Glomerular visceral epithelial cell (primary cell): ENCODE results near the gene KDM6A.
A peak's percentile ranks its signal among the peaks of the same experiment; 100 is the strongest.
"Not testable (repeated sequence)": the region's sequence is repeated elsewhere in the genome, so short reads cannot be mapped to it uniquely, and the experiment has no call there.

Source experiments
- DNase-seq: peaks from one replicate; pipeline ENCODE4 v3.0.0-alpha.2; 2016; ENCODE audit errors: extremely low spot score

Gene KDM6A

DNA sequence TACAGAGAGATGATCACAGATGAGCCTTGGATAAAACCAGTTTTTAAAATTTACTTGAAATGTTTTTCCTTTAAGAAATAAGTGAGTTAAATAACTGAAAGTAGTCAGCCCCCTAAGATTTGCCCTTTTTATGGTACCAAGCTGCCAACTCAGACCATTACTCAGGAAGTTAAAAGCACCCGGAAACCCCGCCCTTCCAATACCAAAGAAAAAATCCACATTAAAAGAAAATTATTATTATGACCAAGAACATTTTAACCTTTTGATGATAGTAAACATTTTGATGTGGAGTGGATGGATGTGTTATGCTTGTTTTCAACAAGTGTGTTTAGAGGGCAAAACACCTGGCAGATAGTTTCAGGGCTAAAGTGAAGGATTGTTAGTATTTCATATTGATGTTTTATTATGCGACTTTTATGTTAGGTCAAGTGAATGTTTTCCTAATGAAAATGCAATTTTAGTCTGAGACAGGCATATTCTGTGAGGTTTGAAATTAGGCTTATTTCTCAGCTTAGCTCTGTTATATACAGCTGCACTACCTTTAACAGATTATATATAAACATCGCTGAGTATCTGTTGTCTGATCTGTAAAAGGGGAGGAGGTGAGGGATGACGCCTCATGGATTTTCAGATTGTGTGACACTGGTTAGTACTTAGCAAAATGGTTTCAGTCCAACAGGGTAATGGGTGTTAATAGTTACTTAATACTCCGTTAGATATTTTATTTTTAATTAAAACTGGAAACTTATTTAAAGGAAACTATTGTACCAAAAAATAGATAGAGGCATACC is 89.0 kb downstream of the KDM6A start:
- no peak for DNase-seq

GRCh38 chrX:44962944-44963343 is 90.0 kb downstream of the KDM6A start:
- no peak for DNase-seq

DNA sequence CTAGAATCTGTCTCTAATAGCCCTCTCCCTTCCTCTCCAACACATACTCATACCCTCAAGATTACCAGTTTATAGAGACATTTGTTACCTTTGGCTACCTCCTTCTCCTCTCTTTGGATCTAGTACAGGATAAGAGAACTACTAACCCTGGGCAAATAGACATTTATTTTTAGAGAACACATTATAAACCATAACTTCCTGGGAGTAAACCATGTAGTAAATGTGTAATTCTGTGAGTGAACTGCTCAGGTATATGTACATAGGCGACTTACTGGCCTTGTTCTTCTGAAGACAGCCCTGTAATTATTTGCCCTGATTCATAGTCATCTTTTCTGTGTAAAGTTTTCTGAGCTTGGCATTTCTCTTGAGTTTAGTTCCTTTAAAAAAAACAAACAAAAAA is 94.2 kb downstream of the KDM6A start:
- DNase-seq: no peak

DNA sequence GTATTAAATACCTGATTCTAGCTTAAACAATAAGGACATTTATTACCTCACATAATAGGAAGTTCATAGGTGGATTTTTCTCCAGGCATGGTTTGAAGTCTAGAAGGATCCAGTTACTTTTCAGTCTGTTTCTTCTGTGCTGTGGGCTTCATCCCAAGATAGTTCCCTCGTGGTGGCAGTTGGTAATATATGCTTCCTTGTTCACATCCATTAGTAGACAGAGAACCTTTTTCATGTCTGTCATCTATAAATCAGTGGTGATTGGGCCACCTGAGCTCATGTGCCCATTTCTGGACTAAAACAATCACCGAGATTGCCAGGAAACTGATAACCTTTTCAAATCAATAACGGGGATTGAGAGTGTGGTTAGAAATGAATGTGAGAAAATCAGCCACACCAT is 97.7 kb downstream of the KDM6A start:
- no peak for DNase-seq

DNA sequence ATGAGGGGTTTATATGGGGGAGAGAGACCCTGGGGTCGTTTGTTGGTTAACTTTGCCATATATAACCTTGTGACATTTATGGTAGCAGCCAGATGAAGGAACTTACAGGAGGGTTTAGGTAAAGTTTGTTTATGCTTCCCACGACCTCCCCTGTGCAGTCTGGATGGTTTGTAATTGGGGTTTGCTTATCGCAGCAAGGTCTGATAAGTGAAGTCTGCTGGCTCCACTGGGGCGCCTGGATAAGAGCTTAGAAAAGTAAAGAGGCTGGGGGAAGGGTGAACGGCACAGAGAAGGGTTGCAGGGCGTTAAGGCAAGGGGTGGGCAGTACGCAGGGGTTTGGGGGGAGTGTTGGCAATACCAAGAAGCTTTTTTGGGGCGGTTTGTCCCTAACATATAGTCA is 98.7 kb downstream of the KDM6A start:
- no peak for DNase-seq

DNA sequence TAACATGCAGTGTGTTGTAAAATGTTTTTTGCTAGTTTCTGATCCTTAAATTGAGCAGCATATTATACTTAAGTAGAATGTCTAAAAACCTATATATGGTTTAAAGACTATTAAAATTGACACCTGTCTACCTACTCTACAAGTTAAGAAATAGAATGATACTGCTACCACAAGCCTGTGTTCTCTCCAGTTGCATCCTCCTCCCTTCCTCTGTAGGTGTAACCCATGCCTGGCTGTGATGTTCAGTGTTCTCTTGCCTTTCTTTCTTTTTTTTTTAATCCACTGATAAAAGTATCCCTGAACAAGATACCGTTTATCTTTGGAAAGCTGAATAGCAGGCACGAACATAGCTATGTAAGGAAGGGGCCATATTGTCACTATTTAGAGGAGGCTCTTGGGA is 99.1 kb downstream of the KDM6A start:
- DNase-seq: no peak

DNA sequence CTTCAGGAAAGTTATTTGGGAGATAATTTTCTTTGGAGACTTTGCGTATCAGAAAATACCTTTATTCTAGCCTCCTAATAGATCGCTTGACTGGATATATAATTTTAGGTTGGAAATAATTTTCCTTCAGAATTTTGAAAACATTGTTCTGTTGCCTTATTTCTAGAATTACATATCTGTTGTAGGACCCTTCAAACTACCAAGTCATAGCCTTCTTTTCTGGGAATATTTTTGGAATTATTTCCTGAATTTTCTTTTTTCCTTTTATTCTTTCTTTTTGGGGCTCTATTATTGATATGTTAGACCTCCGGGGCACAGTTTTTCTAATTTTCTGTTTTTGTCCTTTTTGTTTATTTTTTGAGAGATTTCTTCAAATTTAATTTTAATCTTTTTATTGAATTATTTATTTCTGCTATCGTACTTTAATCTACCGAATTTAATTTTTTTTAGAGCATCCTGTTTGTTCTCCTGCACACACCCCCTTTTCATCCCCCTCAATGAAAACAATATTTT is 100.5 kb downstream of the KDM6A start:
- no peak for DNase-seq

DNA sequence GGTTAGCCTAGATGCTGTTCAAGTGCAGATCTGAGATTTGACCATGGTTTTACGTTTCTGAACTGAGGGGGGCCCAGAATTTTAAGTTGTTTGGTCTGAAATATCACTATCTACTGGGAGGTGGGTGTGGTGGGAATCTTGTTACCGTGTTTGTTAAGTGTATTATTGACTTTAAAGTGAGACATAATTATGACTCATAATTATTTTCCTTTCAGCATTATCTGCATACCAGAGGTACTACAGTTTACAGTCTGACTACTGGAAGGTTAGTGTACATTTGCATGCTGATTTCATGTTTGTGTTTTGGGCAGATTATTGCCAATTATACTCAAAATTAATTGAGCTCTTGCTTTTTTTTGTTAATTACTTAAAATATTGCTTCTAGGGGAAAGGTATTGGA is 101.5 kb downstream of the KDM6A start:
- no peak for DNase-seq

DNA sequence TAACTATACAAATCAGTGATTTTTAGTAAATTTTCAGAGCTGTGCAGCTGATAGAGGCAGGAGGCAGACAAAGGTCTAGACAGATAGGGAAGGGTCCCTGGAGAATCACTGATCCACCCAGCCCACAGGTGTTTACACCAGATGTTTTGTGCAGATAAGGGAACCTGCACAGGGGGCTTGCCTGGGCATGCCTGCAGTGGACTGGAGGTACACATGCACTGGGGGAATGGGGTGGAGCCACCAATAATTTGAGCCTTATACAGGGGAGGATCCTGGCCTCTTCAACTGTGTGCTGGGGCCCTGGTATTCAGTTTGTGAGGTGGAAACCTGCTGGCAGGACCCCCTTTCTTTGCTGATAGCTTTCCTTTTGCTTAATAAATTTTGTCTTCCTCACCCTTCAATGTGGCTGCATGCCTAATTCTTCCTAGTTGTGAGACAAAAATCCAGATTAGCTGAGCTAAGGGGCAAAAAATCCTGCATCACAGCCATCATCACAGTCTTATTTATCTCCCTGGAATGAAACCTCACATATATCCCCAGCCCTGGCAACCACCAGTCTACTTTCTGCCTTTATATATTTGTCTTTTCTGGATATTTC is 102.8 kb downstream of the KDM6A start:
- DNase-seq: no peak

DNA sequence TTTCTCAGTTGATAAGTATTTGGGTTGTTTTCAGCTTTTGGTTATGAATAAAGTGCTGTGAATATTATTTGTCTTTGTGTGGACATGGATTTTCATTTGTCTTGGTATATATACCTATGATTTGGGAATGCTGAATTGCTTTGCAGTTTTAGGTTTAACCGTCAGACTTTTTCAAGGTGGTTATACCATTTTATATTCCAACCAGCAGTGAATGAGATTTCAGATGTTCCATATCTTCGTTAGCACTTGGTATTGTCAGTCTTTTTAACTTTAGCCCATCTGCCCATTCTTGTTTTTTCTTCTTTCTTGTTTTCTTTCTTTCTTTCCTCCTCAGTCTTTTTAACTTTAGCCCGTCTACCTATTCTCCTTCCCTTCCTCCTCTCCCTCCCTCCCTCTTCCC is 106.0 kb downstream of the KDM6A start:
- DNase-seq: no peak

- DNase-seq: no peak
Measured at GRCh38 chrX:44980403-44980802, 107.4 kb downstream of the KDM6A start.

DNA sequence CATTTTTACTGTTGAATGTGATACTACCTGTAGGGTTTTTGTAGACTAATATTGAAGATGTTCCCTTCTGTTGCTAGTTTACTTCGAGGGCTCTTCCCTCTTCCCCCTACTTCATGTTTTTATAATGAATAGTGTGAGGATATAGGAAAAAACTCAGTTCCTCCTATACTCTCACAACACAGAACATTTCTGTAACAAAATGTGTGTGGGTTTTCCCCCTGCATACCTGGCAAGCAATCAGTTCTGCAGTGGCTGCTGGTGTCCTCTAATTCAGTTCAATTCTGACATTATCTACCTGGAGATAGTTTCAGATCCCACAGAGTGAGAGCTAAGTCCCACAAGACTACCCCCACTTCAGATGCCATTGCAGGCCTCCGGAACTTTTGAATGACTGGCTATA is 107.9 kb downstream of the KDM6A start:
- no peak for DNase-seq

DNA sequence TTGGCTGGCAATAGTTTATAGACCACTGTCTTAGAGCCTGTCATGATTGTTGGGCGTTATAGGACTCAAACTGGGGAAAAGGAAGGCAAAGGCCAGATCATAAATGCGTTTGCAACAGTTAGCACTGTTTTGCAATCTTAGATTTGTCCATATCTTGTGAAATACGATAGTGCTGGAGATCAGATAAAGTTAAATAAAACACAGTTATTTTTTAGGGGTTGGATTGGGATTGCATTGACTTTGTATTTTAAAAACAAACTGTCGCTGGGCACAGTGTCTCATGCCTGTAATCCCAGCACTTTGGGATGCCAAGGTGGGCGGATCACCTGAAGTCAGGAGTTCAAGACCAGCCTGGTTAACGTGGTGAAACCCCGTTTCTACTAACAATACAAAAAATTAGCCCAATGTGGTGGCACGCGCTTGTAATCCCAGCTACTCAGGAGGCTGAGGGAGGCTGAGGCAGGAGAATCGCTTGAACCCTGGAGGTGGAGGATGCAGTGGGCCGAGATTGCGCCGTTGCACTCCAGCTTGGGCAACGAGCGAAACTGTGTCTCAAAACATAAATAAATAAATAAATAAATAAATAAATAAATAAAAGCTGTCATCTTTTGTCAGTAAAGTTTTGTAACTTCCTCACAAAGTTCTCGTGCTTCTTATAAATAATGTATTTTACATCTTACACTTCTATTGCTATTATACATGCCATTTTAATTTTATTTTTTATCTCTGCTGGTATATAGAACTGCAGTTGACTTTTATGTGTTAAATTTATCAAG is 117.2 kb downstream of the KDM6A start:
- no peak for DNase-seq

- no peak for DNase-seq
Measured at GRCh38 chrX:44992775-44993174, 119.8 kb downstream of the KDM6A start.

DNA sequence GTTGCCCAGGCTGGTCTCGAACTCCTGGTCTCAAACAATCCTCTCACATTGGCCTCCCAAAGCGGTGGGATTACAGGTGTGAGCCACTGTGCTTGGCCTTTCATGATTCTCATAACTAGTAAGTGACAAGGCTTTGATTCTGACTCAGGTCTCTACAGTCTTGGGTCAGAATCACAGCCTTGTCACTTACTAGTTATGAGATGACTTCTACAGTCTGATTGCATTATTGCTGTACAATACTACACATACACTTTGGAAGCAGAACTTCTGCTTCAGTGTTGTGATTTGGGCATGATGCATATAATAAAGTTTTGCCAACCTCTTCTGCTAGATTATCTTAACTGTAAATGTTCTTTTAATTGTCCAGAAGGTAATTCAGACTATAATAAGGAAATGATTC is 123.3 kb downstream of the KDM6A start:
- no peak for DNase-seq

DNA sequence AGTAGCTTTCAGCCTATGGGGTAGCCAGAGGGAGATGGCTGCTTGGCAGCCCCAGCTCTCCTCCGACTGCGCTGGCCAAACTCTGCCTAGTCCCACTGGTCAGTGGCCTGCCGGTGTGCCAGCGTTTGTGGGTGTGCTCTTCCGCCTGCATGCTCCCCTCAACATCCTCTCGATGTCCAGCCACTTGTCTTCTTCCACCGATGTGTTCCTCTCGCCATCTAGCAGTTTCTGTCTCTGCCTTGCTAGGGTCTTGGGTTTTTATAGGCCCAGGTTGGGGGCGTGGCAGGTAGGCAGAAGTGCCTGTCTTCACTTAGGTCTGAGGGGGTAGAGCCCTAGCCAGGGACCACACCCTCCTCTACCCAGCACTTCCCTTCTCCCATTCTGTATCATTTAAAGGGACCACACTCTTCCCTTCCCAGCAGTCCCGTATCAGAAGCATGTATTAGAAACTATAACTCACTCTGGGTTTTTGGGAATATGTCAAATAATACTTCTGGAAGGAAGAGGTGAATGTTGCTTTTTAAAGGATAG is 124.4 kb downstream of the KDM6A start:
- no peak for DNase-seq

DNA sequence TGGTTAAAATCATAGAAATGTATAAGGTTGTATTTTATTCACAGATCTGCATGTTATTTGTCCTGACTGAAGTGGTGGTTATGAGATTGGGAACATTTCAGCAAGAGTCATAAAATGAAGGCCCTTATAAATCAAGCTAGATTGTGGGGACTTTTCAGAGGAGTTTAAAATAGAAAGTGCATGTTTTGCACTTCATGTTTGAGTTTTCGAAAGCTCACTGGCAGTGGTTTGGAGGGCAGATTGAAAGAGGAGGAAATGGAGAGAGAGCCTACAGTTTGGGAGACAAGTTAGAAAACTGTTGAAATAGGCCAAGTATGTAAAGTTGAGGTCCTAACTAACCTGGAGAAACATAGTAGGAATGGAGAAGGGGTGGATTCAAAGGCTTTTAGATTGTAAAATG is 124.9 kb downstream of the KDM6A start:
- no peak for DNase-seq

GRCh38 chrX:44999237-44999636 is 126.2 kb downstream of the KDM6A start:
- DNase-seq: not testable (repeated sequence)

- DNase-seq: not testable (repeated sequence)
Measured at GRCh38 chrX:44999872-45000271, 126.9 kb downstream of the KDM6A start.

GRCh38 chrX:45001048-45001447 is 128.1 kb downstream of the KDM6A start:
- no peak for DNase-seq

DNA sequence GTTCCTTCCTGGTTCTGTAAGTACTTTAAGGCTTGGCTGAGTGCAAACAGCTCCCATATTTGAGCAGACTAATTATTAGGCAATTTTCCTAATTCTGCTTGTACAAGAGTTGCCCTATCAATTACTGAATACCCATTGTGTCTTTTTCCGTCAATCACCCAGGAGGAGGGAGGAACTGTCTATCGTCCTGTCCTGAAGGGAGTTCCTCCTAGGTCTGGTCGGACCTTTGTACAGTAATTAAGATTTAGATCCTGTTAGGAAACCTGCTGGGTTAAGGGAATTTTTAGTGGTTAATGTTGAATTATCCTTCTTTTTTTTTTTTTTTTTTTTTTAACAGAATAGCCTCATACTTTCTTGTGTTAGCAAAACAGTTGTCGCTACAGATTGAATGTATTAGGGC is 130.1 kb downstream of the KDM6A start:
- no peak for DNase-seq

- peak; percentile 78 for DNase-seq
Measured at GRCh38 chrX:45006002-45006800, 133.2 kb downstream of the KDM6A start.
